ENCODE measurements around the gene SND1.

Gene SND1

DNA sequence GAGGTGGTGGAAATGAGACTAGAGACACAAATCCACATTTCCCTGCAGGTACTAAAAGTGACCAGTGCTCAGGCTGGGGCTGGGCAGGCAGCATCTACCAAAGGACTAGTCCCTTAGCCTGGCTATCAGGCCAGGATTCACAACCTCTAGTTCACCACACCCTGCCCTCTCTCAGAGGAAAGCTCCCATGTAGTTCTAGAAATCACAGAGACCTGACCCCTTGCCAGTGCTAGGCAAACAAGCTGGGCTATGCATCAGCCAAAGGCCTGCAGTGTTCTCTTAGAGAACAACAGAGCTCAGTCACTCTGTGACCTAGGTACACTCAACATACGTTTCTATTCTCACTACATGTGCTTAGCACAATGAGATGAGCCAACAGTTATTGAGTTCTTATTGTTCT is 405.9 kb downstream of the SND1 start:
- DNase-seq, result no peak

DNA sequence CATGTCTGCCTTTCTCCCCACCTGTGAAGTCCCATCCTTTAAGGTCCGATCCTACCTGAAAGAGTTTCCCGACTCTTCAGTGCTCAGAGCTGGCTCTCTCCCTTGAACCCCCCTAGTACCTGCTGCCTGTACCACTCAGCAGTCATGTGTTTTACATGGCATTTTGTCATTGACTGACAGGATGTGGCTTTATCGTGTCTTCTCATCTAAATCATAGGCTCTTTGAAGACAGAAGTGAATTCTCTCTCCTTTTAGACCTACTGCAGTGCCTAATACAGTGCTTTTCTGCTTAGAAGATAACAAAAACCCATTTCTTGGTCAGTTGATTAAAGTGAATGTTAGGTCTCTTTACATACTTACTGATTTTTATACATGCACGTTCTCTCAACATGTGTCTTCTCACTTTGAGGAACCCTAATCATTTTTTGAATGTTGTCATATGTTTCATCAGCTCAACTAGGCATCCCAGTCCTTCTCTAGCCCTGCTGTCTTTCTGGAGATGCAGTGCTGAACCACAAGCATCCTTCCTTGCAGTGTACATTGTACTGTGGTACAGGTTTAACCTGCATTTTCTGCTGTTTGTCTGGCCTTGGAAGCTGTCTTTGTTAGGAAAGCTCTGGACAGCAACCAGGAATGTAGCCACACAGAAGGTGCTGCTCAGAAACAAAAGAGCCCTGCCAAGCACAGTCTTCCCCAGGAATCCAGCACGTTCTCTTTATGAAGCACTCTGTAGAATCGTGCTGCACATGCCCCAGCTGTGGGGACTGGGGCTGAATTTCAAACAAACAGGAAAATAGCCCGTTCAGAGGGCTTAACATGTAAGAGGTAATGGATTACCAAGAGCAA is 407.4 kb downstream of the SND1 start:
- DNase-seq, result peak; percentile 37

DNA sequence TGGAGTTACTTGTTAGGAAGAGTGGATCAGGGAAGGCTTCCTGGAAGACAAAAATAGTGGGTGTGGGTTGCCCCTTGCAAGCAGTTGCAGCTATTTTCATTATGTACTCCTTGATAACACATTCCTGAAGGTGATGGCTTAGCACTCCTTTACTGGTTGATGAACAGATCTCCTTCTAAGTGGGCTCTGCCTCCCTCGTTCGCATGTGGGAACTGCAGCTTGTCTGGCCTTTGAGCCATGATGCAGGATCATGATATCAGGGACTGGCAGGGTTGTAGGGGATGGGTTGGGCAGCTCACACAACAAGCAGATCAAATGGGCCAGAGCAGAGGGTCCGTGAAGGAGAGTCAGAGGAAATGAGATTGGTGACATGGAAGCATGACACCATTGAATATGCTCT is 408.0 kb downstream of the SND1 start:
- DNase-seq, result no peak

DNA sequence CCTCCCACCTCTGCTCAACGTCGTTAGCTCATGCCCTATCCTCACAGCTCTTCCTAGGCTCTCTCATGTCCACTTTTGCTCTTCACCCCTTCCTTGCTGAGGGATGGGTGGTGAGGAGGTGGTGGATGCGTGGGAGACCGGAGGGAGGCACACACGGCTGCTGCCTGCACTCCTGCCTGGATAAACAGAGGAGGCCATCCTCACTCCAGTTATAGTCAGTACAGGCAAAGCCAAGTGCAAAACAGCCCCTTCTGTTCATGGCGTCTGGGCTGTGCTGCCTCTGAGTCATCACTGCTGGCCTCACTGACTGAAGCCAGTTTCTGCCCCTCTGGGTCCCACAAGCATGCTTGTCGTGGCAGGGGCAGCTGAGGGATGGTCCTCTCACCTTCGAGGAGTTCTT is 411.1 kb downstream of the SND1 start:
- DNase-seq, result no peak

DNA sequence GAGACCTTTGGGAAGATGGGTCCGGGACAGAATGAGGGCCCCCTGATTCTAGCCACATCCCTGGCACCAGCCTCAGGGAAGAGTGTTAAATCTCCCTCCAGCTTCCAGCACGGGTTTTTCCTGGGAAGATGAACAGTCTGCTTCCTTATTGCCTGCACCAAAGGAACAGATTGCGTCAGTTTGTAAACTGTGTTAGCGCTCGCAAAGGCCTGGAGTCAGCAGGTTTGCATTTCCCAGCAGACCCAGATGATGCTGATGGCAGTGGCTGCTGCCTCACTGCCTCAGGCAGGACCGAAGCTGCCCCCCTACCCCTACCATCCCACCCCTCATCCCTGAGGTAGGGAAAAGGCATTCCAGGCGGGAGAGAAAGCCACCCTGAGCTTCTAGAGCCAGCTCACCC is 413.9 kb downstream of the SND1 start:
- DNase-seq, result no peak

DNA sequence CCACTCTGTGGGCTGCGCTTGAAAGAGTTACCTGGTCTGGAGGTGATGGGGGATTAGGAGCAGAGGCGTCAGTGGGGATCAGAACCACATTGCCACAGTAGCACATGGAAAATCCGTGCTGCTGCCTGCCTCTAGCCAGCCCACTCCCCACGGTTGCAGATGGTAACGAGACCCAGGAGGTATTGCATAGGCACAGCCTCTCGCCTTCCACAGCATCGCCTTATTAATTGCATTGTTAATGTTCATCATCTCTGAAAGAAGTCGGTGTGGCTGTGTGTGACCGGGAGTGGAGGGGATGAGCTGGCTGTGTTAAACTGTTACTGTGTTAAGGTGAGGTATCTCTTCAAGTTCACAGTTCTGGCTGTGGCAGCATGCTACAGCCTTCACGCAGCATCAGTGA is 414.4 kb downstream of the SND1 start:
- no peak for DNase-seq

DNA sequence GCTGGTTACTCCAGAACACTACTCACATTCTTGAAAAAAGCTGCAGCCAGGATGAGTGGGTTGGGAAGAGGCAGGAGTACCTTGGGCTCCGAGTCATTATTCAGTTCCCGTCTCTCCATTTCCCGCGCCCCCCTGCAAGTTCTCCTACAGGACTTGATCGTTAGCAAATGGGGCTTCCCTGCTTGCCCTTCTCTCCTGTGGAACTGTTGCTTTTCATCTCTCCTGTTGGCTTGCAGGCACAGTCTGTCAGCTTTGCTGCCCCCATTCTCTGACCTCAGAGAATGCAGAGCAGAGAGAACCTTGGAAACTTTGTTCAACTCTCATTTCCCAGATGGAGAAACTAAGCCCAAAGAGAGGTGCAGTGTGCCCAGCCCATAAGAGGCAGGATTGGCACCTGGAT is 414.9 kb downstream of the SND1 start:
- no peak for DNase-seq

DNA sequence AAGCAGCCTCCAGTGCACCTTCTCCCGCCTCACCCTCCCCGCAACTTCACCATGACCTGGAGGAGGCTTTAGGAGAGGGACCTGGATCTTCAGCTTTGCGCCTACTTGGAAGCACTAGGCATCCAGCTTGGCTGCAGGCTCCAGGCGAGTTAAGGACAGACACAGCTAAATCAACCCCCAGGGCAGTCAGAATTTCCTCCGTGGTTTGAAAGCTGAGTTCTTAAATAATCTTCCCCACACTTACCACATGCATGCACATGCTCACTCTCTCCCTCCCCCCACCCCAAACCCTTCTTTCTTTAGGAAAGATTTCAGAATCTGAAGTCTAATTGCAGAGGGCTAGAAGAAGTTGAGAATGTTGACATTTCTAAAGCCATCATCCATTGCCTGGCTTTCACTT is 416.0 kb downstream of the SND1 start:
- no peak for DNase-seq

DNA sequence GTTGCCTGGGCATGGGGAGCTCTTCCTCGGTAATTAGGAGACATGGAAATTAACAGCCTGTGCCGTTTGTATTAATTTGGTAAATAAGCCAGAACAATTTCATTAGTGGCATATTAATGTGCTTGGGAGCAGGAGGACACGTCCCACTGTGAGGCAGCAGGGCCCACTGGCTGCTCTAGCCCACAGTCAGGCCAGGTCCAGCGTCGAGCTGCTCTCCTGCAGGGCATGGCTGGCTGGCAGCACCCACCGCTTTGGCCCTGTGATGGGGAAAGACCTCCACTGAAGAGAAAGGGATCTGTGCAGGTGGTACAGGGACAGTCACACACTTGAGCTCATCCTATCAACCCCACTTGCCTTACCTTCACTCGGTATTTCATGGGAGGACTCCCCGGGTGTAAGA is 416.8 kb downstream of the SND1 start:
- DNase-seq, result no peak

DNA sequence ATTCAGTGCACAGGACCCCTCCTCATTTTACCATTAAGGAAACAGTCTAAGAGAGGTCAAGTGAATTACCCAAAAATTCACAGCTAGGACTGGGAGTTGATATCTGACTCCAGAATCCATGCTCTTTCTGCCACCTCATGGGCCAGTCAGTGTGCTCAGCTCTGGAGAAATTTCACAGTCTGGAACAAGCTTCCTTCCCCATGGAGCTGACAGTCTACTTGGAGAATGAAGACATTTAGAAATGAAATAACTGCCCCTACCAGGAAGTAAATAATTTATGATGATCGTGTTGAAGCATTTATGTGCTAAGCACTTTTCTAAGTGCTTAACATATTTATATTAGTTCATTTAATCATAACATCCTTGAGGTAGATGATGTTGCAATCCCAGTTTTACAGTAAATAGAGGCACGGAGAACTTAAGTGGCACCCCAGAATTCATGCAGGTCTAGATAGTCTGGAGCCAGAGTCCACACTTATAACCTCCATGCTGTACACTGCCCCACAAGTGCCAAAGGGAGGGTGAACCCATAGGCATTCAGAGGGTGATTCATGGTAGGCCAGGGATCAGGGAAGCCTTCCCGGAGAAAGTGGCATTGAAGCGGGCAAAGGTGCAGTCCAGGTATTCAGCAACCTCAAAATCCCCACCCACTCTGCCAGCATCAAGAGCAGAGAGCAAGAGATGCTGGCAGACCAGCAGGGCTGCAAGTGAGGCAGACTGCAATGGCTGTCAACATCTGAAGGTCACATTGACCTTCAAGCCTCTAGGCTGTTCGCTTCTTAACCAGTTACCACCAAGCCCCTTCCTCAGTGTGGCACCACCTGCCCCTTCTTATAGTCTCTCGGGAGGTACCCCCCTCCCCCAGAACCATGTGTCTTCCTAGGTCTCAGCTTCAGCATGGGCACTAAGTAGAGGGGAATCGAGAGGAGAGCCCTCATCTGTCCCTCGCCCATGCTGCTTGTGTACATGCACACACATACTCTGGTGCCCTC is 417.7 kb downstream of the SND1 start:
- no peak for DNase-seq

DNA sequence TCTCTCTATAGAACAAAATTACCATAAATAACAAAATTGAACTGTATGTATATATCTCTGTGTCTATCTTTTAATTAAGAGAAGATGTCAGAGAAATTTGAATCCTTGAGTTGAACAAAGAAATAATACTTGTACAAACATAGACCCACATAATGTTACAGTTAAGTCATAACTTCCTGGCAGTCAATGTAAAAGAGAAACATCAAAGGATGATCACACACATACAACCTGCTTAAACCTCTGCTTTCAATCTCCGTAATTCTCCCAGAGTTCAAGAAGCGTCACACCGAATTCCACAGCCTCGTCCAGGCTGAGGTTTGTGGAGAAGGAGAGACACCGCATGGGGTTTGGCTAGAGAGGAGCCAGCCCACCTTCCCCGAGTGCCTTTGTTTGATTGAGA is 419.4 kb downstream of the SND1 start:
- DNase-seq, result no peak

DNA sequence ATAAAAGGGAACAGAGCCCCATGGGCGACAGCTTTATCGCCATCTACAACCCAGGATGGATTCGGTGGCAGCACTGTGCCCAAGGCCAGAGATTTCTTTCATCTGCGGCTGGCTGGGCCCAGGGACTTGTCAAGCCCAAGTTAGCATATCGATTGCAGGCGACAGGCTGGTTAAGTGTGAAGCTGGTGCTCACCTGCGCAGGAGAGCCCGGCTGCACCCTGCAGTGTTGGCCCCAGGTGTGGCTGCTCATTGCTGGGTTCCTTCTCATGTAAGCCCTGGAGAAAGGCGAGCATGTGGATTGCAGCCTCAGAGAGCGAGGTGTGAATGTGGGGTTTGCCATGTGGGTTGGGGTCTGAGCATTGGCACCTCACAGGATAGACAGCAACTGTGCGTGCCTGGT is 419.8 kb downstream of the SND1 start:
- DNase-seq, result no peak

DNA sequence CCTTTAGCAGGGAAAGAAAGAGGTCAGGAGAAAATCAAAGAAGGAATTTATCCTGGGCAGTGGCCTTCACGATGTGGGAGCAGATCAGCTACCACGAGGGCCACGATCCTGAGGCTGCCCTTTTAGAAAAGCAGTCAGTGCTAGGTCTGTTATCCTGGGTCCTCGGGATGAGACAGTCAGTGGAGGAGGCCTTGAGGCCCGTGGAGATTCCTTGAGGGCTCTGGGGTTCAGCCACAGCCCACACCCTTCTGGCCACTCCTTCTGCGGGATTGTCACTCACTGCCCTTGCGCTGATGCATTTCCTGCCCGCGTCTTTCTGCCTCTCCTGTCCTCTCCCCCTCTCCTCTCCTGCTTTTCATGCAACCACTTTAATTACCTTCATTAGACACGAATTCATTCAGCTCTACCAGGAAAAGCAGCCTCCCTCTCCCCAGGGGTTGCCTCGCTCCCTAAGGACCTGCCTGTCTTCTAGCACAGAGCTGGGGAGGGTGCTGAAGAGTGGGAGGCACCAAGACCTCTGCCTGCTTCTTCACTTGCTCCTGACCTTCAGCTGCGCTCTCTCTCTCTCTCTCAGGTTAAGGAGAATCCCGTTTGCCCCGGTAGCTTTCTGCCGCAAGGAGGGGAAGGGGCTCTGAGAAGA is 421.8 kb downstream of the SND1 start:
- DNase-seq, result no peak

DNA sequence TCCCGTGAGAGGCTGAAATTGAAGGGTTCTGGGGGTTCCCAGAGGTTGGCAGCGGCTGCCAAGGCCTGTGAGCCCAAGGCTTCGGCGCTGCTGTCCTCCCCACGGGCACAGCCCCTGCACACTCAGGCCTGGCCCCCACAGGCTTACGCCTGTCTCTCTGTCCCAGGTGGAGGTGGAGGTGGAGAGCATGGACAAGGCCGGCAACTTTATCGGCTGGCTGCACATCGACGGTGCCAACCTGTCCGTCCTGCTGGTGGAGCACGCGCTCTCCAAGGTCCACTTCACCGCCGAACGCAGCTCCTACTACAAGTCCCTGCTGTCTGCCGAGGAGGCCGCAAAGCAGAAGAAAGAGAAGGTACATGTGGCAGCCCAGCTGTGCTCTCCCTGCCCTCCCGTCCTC is 422.3 kb downstream of the SND1 start:
- DNase-seq, result no peak

DNA sequence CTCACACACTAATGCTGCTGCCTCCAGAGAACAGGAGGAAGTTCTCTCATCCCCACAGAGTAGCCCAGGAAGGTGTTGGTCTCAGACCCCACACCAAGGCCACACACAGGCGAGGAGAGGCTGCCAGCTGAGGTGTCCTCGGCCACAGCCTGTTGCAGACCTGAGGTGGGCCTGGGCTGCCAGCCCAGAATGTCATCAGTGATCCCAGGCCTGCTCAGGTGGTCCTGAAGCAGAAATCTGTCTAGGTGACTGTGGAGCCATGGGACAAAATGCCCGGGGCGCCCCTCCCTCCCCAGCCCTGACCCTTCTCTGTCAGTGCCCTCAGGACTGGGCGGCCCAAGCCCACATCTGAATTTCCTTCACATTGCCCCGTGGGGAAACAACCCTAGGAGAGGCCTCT is 422.7 kb downstream of the SND1 start:
- no peak for DNase-seq

DNA sequence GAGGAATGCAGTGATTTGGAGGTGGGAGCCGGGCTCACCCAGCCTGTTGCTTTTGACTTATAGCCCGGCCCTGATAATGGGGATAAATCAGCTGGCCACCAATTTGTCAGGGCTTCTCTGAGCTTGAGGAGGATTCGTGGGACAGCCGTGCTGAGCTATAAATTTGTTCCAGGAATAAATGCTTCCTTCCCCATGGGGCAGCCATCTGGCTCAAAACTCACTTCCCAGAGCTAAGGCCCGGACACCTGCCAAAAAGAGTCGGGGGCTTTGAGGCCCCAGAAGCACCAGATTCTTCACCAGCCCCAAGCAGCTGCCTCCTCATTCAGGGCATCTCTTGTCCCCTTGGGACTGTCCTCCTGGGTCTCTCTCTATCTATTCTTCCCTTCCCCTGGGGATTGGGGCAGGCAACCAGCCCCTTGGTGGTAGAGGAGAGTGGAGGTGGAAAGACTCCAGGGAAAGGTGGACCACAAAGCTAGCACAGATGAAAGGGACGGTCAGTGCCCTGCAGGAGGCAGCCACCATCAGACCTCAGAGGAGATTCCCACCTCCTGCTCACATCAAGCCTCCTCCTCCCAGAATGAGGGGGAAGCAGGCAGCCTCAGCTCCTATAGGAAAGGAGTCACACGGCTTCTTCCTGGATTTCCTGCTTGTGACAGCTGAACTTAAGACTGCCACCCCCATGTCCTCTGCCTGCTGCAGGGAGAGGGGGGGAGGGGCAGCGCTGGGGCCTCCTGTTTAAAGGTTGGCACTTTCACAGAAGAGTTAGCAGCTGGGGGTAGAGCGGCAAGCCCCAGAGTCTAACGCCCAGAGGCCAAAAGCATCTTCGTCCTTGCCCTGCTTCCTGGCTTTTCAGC is 423.5 kb downstream of the SND1 start:
- DNase-seq, result no peak

DNA sequence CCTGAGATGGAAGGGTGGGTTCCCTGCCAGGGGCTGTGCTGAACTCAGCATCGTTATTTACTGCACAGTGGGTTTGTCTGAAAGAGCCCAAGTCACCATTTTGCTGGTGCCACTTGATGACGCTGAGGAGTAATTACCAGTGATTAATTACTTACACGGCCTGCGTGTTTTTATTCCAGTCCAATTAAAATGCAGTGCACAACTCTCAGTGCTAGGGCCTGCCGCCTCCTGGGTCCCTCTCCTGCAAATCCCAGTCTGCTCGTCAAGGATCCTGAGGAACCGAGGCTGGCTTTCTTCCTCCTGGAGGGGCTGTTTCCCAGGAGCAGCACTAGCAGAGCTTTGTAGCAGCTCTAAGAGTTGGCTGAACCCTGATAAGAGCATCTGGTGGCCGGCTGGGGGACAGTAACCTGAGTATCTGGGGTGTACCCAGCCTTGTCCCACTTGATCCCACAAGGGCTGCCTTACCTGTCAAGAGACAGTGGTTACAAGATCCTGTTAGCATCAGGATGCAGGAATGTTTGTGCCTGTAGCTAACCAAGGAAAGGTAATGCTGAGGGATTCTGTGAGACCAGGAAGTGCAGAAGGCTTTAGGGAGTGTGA is 424.3 kb downstream of the SND1 start:
- no peak for DNase-seq

DNA sequence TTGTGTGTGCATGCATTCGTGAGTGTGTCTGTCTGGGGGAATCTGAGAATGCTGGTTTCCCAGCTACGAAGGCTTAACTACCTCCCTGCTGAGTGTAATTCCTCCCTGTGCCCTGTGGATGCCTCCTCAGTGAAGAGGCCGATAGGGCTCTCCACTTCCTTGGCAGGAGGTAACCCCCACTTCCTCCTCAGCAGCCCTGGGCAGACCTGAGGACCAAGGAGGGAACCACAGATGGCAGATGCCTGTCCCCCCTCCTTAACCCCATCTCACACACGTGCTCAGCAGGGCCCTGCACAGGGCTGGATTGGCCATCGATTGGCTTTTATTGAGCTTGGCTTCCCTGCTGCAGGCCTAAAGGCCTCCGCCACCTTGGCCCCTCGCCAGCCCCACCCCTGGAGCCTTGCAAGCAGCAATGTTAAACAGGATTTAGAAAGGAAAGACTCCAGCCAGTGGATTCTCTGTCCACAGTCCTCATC is 424.8 kb downstream of the SND1 start:
- DNase-seq, result no peak

DNA sequence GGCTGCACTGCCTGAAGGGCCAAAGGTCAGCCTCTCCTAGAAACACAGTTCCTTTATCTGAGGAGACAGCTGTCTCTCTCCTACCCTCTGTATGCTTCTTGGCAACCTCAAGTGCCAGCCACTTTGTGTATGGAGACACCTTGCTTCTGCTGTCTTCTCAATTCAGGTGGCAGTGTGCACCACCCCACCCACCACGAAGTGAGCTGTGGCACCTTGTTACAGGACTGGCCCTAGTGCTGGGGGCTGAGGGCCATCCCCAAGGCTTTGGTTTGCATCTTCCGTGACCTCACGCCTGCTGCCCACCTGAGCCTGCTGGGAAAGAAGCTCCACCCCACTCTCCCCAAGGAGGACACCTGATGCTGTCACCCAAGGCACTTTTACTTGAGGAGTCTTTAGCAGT is 426.3 kb downstream of the SND1 start:
- DNase-seq, result no peak

DNA sequence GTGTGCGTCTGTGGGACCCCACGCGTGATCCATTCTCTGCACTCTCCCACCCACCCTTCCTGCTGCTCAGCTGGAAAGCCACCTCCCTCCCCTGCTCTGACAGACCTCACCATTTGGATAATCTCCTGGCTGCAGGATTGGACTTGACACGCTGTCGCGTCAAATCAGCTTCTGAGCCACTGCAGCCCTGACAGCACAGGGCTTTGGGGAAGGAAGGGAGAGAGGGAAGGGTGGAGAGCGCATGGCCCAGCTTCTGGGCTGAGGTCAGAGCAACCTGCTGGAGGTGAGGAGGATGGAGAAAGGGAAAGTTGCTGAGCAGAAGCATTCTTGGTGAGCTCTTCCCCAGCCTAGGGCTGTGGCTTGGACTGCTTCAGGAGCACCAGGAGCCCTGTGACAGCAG is 428.2 kb downstream of the SND1 start:
- DNase-seq, result no peak

DNA sequence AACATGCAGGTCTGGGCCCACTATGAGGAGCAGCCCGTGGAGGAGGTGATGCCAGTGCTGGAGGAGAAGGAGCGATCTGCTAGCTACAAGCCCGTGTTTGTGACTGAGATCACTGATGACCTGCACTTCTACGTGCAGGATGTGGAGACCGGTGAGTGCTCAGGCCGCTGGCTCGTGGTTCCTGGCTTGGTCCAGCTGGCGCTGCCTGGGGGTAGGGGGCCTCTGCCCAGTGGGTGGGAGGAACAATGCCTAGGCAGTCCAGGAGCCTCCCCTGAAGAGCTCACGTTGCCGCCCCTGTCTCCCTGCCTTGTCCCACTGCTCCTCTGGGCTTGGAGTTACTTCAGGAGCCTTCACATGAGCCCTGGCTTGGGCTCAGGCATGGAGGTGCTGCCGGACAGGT is 429.4 kb downstream of the SND1 start:
- DNase-seq, result no peak

DNA sequence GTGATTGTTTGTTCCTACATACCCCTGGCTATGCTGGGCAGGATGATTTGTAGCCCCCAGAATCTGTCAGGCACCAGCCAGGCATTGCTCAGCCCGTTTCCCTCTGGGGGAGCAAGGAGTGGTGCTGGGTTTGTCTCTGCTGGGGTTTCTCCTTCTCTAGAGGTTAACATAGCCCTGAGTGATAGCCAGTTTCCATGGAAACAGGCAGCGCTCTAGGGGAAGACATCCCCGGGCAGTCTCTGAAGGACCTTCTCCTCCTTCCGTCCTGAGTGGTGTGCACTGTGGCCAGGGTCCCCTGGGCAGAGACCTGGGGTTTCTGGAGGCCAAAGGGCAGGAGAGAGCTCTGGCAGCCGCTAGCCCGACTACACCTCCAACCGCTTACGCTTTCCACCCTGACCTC is 429.8 kb downstream of the SND1 start:
- no peak for DNase-seq

All from CD4-positive, alpha-beta T cell treated with Interleukin-17A for 4 hours (primary cell).